Purkinje cell (primary cell): ENCODE results near the gene CCL17. TPM values are rescaled to one million over a fixed set of nuclear protein-coding genes. Genes with fewer than 3 reads are reported as not detected.

Experiments used
- polyA plus RNA-seq: library from polyadenylated mRNA; unstranded; fragments of >200 nt; fragmentation: Nextera tagmentation; gene quantifications from 2 replicates; pipeline ENCODE4 v1.2.1, GENCODE V29; 2014

The CCL17 gene
- not detected in 2 replicates for polyA plus RNA-seq

DNA sequence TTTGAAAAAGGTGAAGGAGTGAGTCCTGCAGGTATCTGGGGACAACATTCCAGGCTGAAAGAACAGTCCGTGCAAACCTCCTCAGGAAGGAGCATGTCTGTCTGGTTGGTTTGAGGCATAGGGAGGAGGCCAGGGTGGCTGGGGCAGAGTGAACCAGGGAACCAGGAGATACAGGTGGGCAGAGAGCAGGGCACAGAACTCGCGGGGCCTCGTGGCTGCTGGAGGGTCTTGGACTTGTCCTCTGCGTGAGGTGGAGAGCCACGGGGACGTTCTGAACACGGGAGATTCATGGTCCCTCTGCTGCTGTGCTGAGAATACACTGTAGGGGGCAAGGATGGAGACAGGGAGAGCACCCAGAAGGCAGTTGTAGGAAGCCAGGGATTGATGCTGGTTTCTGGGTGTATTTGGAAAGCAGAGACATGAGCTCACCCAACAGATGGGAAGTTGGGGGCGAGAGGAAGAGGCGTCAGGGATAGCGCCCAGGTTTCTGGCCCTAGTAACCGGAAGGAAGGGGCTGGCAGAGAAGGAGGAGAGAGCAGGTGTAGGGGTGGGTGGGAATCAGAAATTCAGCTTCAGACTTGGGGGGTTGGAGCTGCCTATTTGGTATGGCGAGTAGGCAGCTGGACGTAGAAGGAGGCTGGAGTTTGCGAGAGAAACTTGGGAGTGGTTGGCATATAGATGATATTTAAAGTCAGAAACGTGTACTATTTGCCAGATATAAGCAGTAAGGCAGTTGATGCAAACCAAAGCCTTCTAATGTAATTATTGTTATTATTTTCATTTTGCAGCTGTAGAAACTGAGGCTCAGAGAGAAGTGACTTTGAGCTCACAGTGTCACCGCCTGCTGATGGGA is at the start of gene CCL17:
Gene CCL17, plus strand, starts transcription at position 803 of the 853 bp plus-strand sequence. CDS start 9,166 bp downstream, outside the sequence.

DNA sequence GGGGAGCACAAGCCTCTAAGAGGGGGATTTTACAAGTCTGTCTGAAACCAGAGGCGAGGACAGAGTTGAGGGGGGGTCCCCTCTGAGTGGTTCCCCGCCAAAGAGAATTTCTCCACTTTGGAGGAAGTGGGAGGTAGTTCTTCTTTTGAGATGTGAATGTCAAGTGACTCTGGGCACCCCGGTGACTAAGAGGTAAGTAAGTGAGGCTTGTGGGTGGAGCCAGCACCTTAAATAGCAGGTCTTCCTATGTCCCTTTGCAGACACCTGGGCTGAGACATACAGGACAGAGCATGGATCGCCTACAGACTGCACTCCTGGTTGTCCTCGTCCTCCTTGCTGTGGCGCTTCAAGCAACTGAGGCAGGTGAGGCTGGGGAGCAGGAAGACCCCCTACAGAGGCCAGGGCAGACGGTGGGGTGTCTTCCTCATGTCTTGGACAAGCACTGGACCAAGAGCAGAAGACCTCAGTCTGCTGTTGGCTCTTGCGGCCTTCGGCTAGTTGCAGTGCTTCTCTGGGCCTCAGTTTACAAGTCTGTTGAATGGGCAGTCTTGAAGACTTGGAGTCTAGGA is 46.0 kb upstream of the CCL17 start, which contains the start of gene CCL22:
Gene CCL22, plus strand, starts transcription at position 257 of the 569 bp plus-strand sequence. Its CDS starts 34 bp downstream, at position 291.

DNA sequence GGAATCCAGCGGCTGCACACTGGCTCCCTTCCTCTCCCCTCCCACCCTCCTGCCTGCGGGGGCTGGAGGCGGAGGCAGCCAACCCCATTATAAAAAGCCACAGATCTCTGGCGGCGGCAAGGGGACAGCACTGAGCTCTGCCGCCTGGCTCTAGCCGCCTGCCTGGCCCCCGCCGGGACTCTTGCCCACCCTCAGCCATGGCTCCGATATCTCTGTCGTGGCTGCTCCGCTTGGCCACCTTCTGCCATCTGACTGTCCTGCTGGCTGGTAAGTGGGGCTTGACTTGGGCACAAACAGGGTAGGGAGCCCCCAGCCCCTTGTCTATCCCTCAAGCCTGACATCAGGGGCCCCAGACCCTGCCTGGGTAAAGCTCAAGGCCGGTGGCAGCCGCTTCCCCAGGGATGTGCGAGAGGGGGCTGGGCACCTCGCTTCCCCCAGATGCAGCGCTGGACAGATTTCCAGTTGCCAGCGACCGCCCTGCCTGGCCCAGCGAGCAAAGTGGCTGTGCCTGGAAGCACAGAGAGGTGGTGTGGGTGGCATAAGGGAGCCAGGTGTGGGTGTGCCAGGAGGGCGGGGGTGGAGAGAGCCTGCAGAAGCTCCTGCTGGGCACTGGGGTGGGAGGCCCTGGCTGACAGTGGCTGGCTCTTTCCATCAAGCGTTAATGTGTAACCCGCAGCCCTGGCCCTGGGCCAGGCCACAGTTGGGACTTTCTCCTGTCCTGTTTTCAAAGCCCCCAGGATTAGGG is 32.0 kb upstream of the CCL17 start, which contains the start of gene CX3CL1:
Gene CX3CL1, plus strand, starts transcription at position 119 of the 745 bp plus-strand sequence. Its CDS starts 79 bp downstream, at position 198.

DNA sequence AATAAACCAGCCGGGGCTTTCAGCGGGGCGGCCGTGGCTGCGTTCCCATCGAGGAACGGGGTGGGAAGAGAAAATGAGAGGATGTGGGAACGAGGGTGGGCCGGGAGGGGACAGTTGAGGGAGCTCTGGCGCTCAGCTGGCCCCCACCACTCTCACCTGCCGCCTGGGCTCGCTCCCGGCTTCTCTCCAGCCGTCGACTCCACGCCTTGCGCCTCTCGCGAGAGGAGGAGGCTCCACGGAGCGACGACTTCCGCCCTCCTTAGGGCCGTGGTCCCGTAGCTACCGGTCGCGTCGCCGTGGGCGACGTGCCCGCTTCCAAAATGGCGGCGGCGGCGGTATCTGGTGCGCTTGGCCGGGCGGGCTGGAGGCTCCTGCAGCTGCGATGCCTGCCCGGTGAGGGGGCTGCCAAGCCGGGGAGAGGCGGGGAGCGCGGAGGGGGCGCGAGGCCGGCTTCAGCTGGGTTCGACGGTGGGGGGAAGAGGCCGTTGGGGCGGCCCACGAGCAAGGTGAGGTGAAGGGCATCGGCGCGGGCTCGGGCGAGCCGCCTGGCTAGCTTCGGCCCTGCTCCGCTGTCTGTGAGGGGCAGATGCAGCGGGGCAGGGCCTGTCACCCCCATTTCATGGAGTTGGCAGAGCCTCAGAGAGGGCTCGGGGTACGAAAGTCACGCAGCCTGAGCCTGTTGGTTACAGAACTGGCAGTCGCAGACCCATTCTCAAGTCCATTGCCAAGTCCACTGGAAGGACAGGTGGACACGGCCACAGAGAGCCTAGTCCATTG is 42.8 kb downstream of the CCL17 start, which contains the start of the genes CIAPIN1 and COQ9:
Gene CIAPIN1, minus strand, starts transcription at position 200 of the 777 bp plus-strand sequence. CDS start 6,457 bp downstream, outside the sequence.
Gene COQ9, plus strand, starts transcription at position 294 of the 777 bp plus-strand sequence. Its CDS starts 27 bp downstream, at position 321.

DNA sequence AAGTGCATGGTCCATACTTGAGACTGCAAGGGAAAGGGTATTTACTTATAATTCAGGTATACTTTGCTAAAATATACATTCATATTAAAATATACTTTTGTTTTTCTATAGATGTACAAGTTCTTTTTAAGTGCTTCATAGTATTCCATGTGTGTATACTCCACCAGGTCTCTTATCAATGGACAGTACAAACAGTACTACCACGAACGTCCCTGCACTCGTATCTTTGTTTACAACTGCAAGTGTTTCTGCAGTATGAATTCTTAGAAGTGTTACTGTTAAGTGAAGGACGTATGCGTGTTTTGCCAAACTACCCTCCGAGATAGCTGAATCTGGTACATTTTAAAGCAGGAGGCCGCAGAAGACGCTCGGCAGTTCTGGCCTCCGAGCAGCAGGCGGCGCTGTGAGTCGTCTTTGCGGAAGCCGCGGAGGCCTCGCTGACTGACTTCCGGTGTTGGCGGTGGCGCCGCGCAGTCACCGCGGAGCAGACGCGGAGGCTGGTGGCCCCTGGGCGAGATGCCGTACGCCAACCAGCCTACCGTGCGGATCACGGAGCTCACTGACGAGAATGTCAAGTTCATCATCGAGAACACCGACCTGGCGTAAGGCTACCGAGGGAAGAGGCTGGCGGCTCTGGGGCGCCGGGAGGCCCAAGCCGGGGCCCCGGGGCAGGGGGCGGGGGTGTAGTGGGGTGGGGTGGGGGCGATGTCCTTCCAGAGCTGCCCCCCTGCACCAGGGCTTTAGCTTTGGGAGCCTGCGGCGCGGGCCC is 57.8 kb downstream of the CCL17 start, which contains the start of gene POLR2C:
Gene POLR2C, plus strand, starts transcription at position 471 of the 769 bp plus-strand sequence. Its CDS starts 46 bp downstream, at position 517.

Other genes starting within 250 kb of the CCL17 start
- 58.1 and 67.8 TPM in 2 replicates for gene PSME3IP1, start 218.7 kb upstream of the CCL17 start, polyA plus RNA-seq
- gene RSPRY1, start 218.4 kb upstream of the CCL17 start, polyA plus RNA-seq, result 19.3 and 21.3 TPM in 2 replicates
- gene ARL2BP, start 159.5 kb upstream of the CCL17 start, polyA plus RNA-seq, result 28.9 and 35.2 TPM in 2 replicates
- gene PLLP, start 120.1 kb upstream of the CCL17 start, polyA plus RNA-seq, result 0.55 and 1.4 TPM in 2 replicates
- gene CCL22, start 46.0 kb upstream of the CCL17 start, polyA plus RNA-seq, result not detected in 2 replicates
- gene CX3CL1, start 32.3 kb upstream of the CCL17 start, polyA plus RNA-seq, result 15.3 and 16.5 TPM in 2 replicates
- 77.0 and 80.1 TPM in 2 replicates for gene CIAPIN1, start 42.6 kb downstream of the CCL17 start, polyA plus RNA-seq
- gene COQ9, start 42.7 kb downstream of the CCL17 start, polyA plus RNA-seq, result 31.4 and 34.8 TPM in 2 replicates
- 15.9 and 29.5 TPM in 2 replicates for gene POLR2C, start 57.9 kb downstream of the CCL17 start, polyA plus RNA-seq
- gene DOK4, start 81.7 kb downstream of the CCL17 start, polyA plus RNA-seq, result 0.77 and 1.6 TPM in 2 replicates
- 0.46 TPM in 1 of 2 replicates, not detected in the other for gene CCDC102A, start 131.8 kb downstream of the CCL17 start, polyA plus RNA-seq
- gene ADGRG5, start 137.9 kb downstream of the CCL17 start, polyA plus RNA-seq, result not detected in 2 replicates
- gene ADGRG1, start 223.9 kb downstream of the CCL17 start, polyA plus RNA-seq, result 2.3 and 3.7 TPM in 2 replicates